Neural cell (in vitro differentiated cells): ENCODE results near the gene SOHLH1. TPM values are rescaled to one million over a fixed set of nuclear protein-coding genes. Genes with fewer than 3 reads are reported as not detected.

Experiments
- H2AFZ ChIP-seq: fragments of 200-600, 300-800 bp; sonication (generic), shearing (Covaris generic); 2 replicates; pipeline ENCODE4 v1.6.0; 2014; ENCODE audit warnings: low read depth, mild to moderate bottlenecking, antibody characterized with exemption, low read length, moderate library complexity
- H3F3A ChIP-seq: fragments of 200-600 bp; shearing (Covaris generic); 2 replicates; pipeline ENCODE4 v1.6.1; 2016; ENCODE audit warnings: mild to moderate bottlenecking, moderate library complexity, mixed read lengths, antibody characterized with exemption, low read length; ENCODE audit not compliant: insufficient read depth, poor library complexity, severe bottlenecking
- H3K27ac ChIP-seq: fragments of 200-600, 300-800 bp; sonication (generic), shearing (Covaris generic); 2 replicates; pipeline ENCODE4 v1.5.1; 2014; ENCODE audit warnings: mild to moderate bottlenecking, low read length, moderate library complexity
- H3K27me3 ChIP-seq: fragments of 300-800, 200-600 bp; sonication (generic), shearing (Covaris generic); 2 replicates; pipeline ENCODE4 v1.6.0; 2014; ENCODE audit warnings: mild to moderate bottlenecking, low read depth, low read length, moderate library complexity; ENCODE audit not compliant: insufficient read depth
- H3K36me3 ChIP-seq: fragments of 300-800, 200-600 bp; sonication (generic), shearing (Covaris generic); 2 replicates; pipeline ENCODE4 v1.5.1; 2014; ENCODE audit warnings: mild to moderate bottlenecking, antibody characterized with exemption, low read length, moderate library complexity; ENCODE audit not compliant: insufficient read depth
- H3K4me2 ChIP-seq: fragments of 300-800, 200-600 bp; sonication (generic), shearing (Covaris generic); 2 replicates; pipeline ENCODE4 v1.6.0; 2014; ENCODE audit warnings: mild to moderate bottlenecking, low read length
- H3K4me3 ChIP-seq: fragments of 300-800, 200-600 bp; sonication (generic), shearing (Covaris generic); 2 replicates; pipeline ENCODE4 v1.5.1; 2014; ENCODE audit warnings: mild to moderate bottlenecking, low read length, moderate library complexity
- H3K79me2 ChIP-seq: fragments of 200-600 bp; shearing (Covaris generic); replicated peaks from 2 replicates; pipeline ENCODE4 v1.6.0; 2014; ENCODE audit warnings: mild to moderate bottlenecking, low read length, moderate library complexity; ENCODE audit not compliant: insufficient read depth
- H3K9ac ChIP-seq: fragments of 300-800, 200-600 bp; sonication (generic), shearing (Covaris generic); 2 replicates; pipeline ENCODE4 v1.6.1; 2016; ENCODE audit warnings: mild to moderate bottlenecking, low read length, mixed read lengths
- H3K9me2 ChIP-seq: fragments of 200-600 bp; shearing (Covaris generic); 2 replicates; pipeline ENCODE4 v1.6.1; 2016; ENCODE audit warnings: mild to moderate bottlenecking, low read length, mixed read lengths; ENCODE audit not compliant: insufficient read depth
- H3K9me3 ChIP-seq: fragments of 200-600, 300-800 bp; sonication (generic), shearing (Covaris generic); 2 replicates; pipeline ENCODE4 v1.6.1; 2016; ENCODE audit warnings: mild to moderate bottlenecking, mixed run types, low read length, moderate library complexity, mixed read lengths
- H4K20me1 ChIP-seq: fragments of 200-600 bp; shearing (Covaris generic); 2 replicates; pipeline ENCODE4 v1.6.1; 2016; ENCODE audit warnings: mild to moderate bottlenecking, mixed run types; ENCODE audit not compliant: insufficient read depth
- CTCF ChIP-seq: fragments of 450-650 bp; IDR thresholded peaks from 2 replicates; pipeline ENCODE4 v1.5.1; 2014; ENCODE audit warnings: antibody characterized with exemption, mild to moderate bottlenecking, moderate library complexity; ENCODE audit not compliant: poor library complexity, severe bottlenecking
- EP300 ChIP-seq: fragments of 450-650 bp; conservative IDR thresholded peaks from 2 replicates; pipeline ENCODE4 v1.6.1; 2014; ENCODE audit warnings: antibody characterized with exemption, mild to moderate bottlenecking, moderate library complexity; ENCODE audit not compliant: poor library complexity, severe bottlenecking
- EZH2 ChIP-seq: fragments of 200-600, 300-800 bp; shearing (Covaris generic), sonication (generic); IDR thresholded peaks from 2 replicates; pipeline ENCODE4 v1.6.1; 2014; ENCODE audit warnings: antibody characterized with exemption, low read length, borderline replicate concordance, mild to moderate bottlenecking; ENCODE audit not compliant: insufficient read depth, poor library complexity, severe bottlenecking
- MXI1 ChIP-seq: fragments of 450-650 bp; conservative IDR thresholded peaks from 2 replicates; pipeline ENCODE4 v1.6.1; 2014; ENCODE audit warnings: antibody characterized with exemption, mild to moderate bottlenecking; ENCODE audit not compliant: poor library complexity, severe bottlenecking
- POLR2AphosphoS5 ChIP-seq: IDR thresholded peaks from 2 replicates; pipeline ENCODE4 v1.6.1; 2012
- RAD21 ChIP-seq: fragments of 450-650 bp; conservative IDR thresholded peaks from 2 replicates; pipeline ENCODE4 v1.6.1; 2014; ENCODE audit warnings: antibody characterized with exemption, mild to moderate bottlenecking, moderate library complexity
- REST ChIP-seq: IDR thresholded peaks from 2 replicates; pipeline ENCODE4 v1.6.1; 2012; ENCODE audit warnings: borderline replicate concordance
- SMC3 ChIP-seq: fragments of 450-650 bp; conservative IDR thresholded peaks from 2 replicates; pipeline ENCODE4 v1.6.1; 2014; ENCODE audit warnings: antibody characterized with exemption, mild to moderate bottlenecking, moderate library complexity; ENCODE audit not compliant: poor library complexity
- TAF1 ChIP-seq: IDR thresholded peaks from 2 replicates; pipeline ENCODE4 v1.6.1; 2012; ENCODE audit warnings: low read depth
- polyA plus RNA-seq: library from polyadenylated mRNA; depleted of rRNA; stranded (reverse); fragments of >200 nt; gene quantifications from 2 replicates; pipeline ENCODE4 v1.2.3, GENCODE V29; 2014

The SOHLH1 gene
- polyA plus RNA-seq, 1 donor from 2014 or later = not detected

GRCh38 chr9:135662758-135663450 is 36.4 kb downstream of the SOHLH1 start, which contains the start of gene LCN9:
Gene LCN9, plus strand, starts transcription at chr9:135663309. Its CDS starts 13 bp downstream, at chr9:135663322.
- Histone ChIP-seq H2AFZ (no peak within 1 kb of the TSS), H3K36me3 (no peaks in the 10 kb centered on the region), H3K9me3 (no peaks in the 10 kb centered on the region), H3K27ac (no peak within 1 kb of the TSS), H3K4me2 (no peak within 1 kb of the TSS), H3F3A (no peaks in the 10 kb centered on the region), H3K79me2 (no peaks in the 10 kb centered on the region), H3K4me3 (no peak within 1 kb of the TSS), H3K9ac (no peak within 1 kb of the TSS), H3K27me3 (no peaks in the 10 kb centered on the region), H4K20me1 (no peaks in the 10 kb centered on the region), H3K9me2 (no peaks in the 10 kb centered on the region)
- TF ChIP-seq EP300 = no peak

- Histone ChIP-seq H3K4me2 (no peak overlapping the region), H3K9me3 (no peaks in the 10 kb centered on the region), H3K79me2 (no peaks in the 10 kb centered on the region), H2AFZ (no peak overlapping the region), H4K20me1 (no peaks in the 10 kb centered on the region), H3F3A (no peaks in the 10 kb centered on the region), H3K27ac (no peak overlapping the region), H3K27me3 (no peaks in the 10 kb centered on the region), H3K4me3 (no peak overlapping the region), H3K36me3 (no peaks in the 10 kb centered on the region), H3K9me2 (no peaks in the 10 kb centered on the region), H3K9ac (no peak overlapping the region)
- no peak for TF ChIP-seq REST
- no peak for TF ChIP-seq TAF1
- TF ChIP-seq SMC3 = no peak
- no peak for TF ChIP-seq CTCF
- no peak for TF ChIP-seq EP300
- TF ChIP-seq POLR2AphosphoS5 = no peak
- no peak for TF ChIP-seq RAD21
- no peak for TF ChIP-seq EZH2
- TF ChIP-seq MXI1 = no peak
Observed at GRCh38 chr9:135661816-135662560, 37.3 kb downstream of the SOHLH1 start.
